A673 (cell line): Measurements from ENCODE around the gene NDUFA13.
"Not testable (repeated sequence)": the region's sequence is repeated elsewhere in the genome, so short reads cannot be mapped to it uniquely, and the experiment has no call there.

Experiments
- CTCF ChIP-seq: fragments of 300-800, 200-600 bp; sonication (generic); conservative IDR thresholded peaks from 2 replicates; pipeline ENCODE4 v1.5.1; 2017; ENCODE audit warnings: low read depth, mild to moderate bottlenecking, antibody characterized with exemption, low read length, moderate library complexity, mixed read lengths
- EZH2 ChIP-seq: fragments of 200-600 bp; sonication (generic); IDR thresholded peaks from 2 replicates; pipeline ENCODE4 v1.6.1; 2017; ENCODE audit warnings: borderline replicate concordance, low read depth, mild to moderate bottlenecking, mixed read lengths, antibody characterized with exemption, low read length; ENCODE audit not compliant: poor library complexity, severe bottlenecking

- TF ChIP-seq CTCF, EZH2: not testable (repeated sequence)
Measured at GRCh38 chr19:19472106-19472505, 43.9 kb upstream of the NDUFA13 start.
